CD4-positive, alpha-beta T cell treated with Interleukin-1 beta for 1 hour (primary cell): ENCODE results near the gene SMARCAL1.
A peak's percentile ranks its signal among the peaks of the same experiment; 100 is the strongest.

Source experiments
- DNase-seq, 2 donors: peaks; one replicate each; pipeline ENCODE4 v3.0.0-alpha.2; 2020 to 2022

Gene SMARCAL1

GRCh38 chr2:216477283-216478035 is 65.2 kb downstream of the SMARCAL1 start:
- no peak for DNase-seq

GRCh38 chr2:216478151-216478550 is 65.9 kb downstream of the SMARCAL1 start:
- DNase-seq = no peak

GRCh38 chr2:216478791-216479190 is 66.5 kb downstream of the SMARCAL1 start:
- DNase-seq = no peak

- DNase-seq = no peak
Measured at GRCh38 chr2:216480221-216480620, 67.9 kb downstream of the SMARCAL1 start.

GRCh38 chr2:216482640-216483039 is 70.4 kb downstream of the SMARCAL1 start:
- no peak for DNase-seq

GRCh38 chr2:216485237-216485636 is 73.0 kb downstream of the SMARCAL1 start:
- DNase-seq = no peak

- peak in 1 of 2 donors; percentile 28 for DNase-seq
Measured at GRCh38 chr2:216485745-216486144, 73.5 kb downstream of the SMARCAL1 start.

GRCh38 chr2:216486271-216486670 is 74.0 kb downstream of the SMARCAL1 start:
- DNase-seq = no peak

GRCh38 chr2:216486708-216487107 is 74.4 kb downstream of the SMARCAL1 start:
- no peak for DNase-seq

GRCh38 chr2:216490061-216490460 is 77.8 kb downstream of the SMARCAL1 start:
- DNase-seq = no peak

GRCh38 chr2:216491793-216492596 is 79.7 kb downstream of the SMARCAL1 start:
- DNase-seq = no peak

- no peak for DNase-seq
Measured at GRCh38 chr2:216492597-216493333, 80.5 kb downstream of the SMARCAL1 start.

GRCh38 chr2:216493334-216493685 is 81.0 kb downstream of the SMARCAL1 start:
- no peak for DNase-seq

GRCh38 chr2:216495656-216496055 is 83.4 kb downstream of the SMARCAL1 start:
- no peak for DNase-seq

- no peak for DNase-seq
Measured at GRCh38 chr2:216497382-216498069, 85.2 kb downstream of the SMARCAL1 start.

GRCh38 chr2:216498070-216498378 is 85.7 kb downstream of the SMARCAL1 start:
- no peak for DNase-seq

GRCh38 chr2:216498379-216499352 is 86.4 kb downstream of the SMARCAL1 start, which contains the start of gene RPL37A:
Gene RPL37A (plus strand): TSS chr2:216498844. CDS start chr2:216498875, 31 bp downstream.
- DNase-seq = peak; percentile 91 to 92

GRCh38 chr2:216499641-216500218 is 87.4 kb downstream of the SMARCAL1 start:
- no peak for DNase-seq

GRCh38 chr2:216500572-216500971 is 88.3 kb downstream of the SMARCAL1 start:
- DNase-seq = no peak

- DNase-seq = no peak
Measured at GRCh38 chr2:216501854-216502253, 89.6 kb downstream of the SMARCAL1 start.
